ENCODE measurements around the gene ELFN1. TPM values are rescaled to one million over a fixed set of nuclear protein-coding genes. Genes with fewer than 3 reads are reported as not detected.

The ELFN1 gene
- total and polyA plus RNA-seq, 2 donors (not counting 3 experiments of a cell fraction or from before 2014, with no cell fraction given): 0.37 to 1.0 TPM

- Histone ChIP-seq H3K36me3 (ENCODE audit: control insufficient read depth in 2 of 2, extremely low read depth in 1 of 2, insufficient read depth in 2 of 2, low read length in 2 of 2) (no peaks in the 10 kb centered on the region), H3K9me1 (replicated peaks; ENCODE audit: control insufficient read depth, extremely low read depth, insufficient read depth, low read length) (no peaks in the 10 kb centered on the region), H3K4me3 (replicated peaks in 1 of 3; ENCODE audit: insufficient read depth in 1 of 3, low read depth in 1 of 3, low read length in 3 of 3) (no peak overlapping the region), H3K4me2 (ENCODE audit: insufficient read depth, low read length) (no peak overlapping the region), H3K27me3 (ENCODE audit: control insufficient read depth in 2 of 2, insufficient read depth in 2 of 2, low read length in 2 of 2) (no peaks in the 10 kb centered on the region), H3K27ac (ENCODE audit: insufficient read depth, low read depth, low read length) (no peak overlapping the region), H3K79me2 (ENCODE audit: control insufficient read depth, insufficient read depth, low read length) (no peaks in the 10 kb centered on the region), H4K20me1 (replicated peaks; ENCODE audit: control insufficient read depth, extremely low read depth, insufficient read depth, low read length) (no peaks in the 10 kb centered on the region), H3K9me3 (replicated peaks; ENCODE audit: control insufficient read depth, insufficient read depth, low read length) (no peaks in the 10 kb centered on the region), H3K4me1 (ENCODE audit: control insufficient read depth, extremely low read depth, insufficient read depth, low read length) (no peaks in the 10 kb centered on the region), H3K9ac (replicated peaks; ENCODE audit: extremely low read depth, insufficient read depth, low read length) (no peak overlapping the region), H2AFZ (ENCODE audit: low read depth, low read length) (no peak overlapping the region)
- no TSS peak for BruUV-seq (replicated peaks)
- POLR2A ChIA-PET: no interaction called here
- FAIRE-seq: no peak
- TF ChIP-seq FOS (IDR thresholded peaks at IDR 0.05; ENCODE audit: borderline replicate concordance, insufficient read depth, low read length): no peak
- TF ChIP-seq POLR2AphosphoS5 (IDR thresholded peaks at IDR 0.05; ENCODE audit: insufficient read depth, low read depth, low read length): no peak
- TF ChIP-seq MAX (IDR thresholded peaks at IDR 0.05; ENCODE audit: insufficient read depth, insufficient read length): no peak
- TF ChIP-seq MYC (IDR thresholded peaks at IDR 0.05; ENCODE audit: low read depth, low read length): no peak
- no peak for TF ChIP-seq GATA2 (IDR thresholded peaks at IDR 0.05; ENCODE audit: insufficient read depth, insufficient read length, low read depth, low read length)
- TF ChIP-seq, protein P1, sequence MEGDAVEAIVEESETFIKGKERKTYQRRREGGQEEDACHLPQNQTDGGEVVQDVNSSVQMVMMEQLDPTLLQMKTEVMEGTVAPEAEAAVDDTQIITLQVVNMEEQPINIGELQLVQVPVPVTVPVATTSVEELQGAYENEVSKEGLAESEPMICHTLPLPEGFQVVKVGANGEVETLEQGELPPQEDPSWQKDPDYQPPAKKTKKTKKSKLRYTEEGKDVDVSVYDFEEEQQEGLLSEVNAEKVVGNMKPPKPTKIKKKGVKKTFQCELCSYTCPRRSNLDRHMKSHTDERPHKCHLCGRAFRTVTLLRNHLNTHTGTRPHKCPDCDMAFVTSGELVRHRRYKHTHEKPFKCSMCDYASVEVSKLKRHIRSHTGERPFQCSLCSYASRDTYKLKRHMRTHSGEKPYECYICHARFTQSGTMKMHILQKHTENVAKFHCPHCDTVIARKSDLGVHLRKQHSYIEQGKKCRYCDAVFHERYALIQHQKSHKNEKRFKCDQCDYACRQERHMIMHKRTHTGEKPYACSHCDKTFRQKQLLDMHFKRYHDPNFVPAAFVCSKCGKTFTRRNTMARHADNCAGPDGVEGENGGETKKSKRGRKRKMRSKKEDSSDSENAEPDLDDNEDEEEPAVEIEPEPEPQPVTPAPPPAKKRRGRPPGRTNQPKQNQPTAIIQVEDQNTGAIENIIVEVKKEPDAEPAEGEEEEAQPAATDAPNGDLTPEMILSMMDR (IDR thresholded peaks at IDR 0.05; ENCODE audit: extremely low read depth in 1 of 2, insufficient read depth in 1 of 2, low read depth in 1 of 2, low read length in 2 of 2): no peak
- TF ChIP-seq POLR2A (IDR thresholded peaks at IDR 0.05; ENCODE audit: low read depth, low read length): no peak
- no peak for TF ChIP-seq JUN (IDR thresholded peaks at IDR 0.05; ENCODE audit: borderline replicate concordance, insufficient read depth, insufficient read length, low read depth)
- TF ChIP-seq EZH2 (IDR thresholded peaks at IDR 0.05; ENCODE audit: borderline replicate concordance, low read depth, low read length, severe bottlenecking): no peak
- CTCF ChIA-PET: interaction anchor here (1.3 kb wide), 1 partner anchor 8 kb away, joined by 3 read pairs; no protein-coding TSS in a partner anchor
- dilution Hi-C loops (cut with MboI; ENCODE audit: extremely low pct_ligation_motif_present, low sequenced_read_pairs) (no loop called here), intact Hi-C loops (cut with micrococcal nuclease) (no loop called here)
- no peak for DNase-seq (ENCODE audit: low read depth, low spot score)
Measured at GRCh38 chr7:1638215-1638661, 31.8 kb upstream of the ELFN1 start.

Measured in endothelial cell of umbilical vein (primary cell).